ENCODE measurements around the gene PALD1. TPM values are rescaled to one million over a fixed set of nuclear protein-coding genes. Genes with fewer than 3 reads are reported as not detected.

The PALD1 gene
- total RNA-seq, 1 experiment from 2014 or later, result 33.1 TPM

GRCh38 chr10:70529848-70530247 lies 51.3 kb downstream of the PALD1 start:
- Histone ChIP-seq H3K9me3 (ENCODE audit: control insufficient read depth in 1 of 2, insufficient read depth in 1 of 2, low read depth in 1 of 2, low read length in 2 of 2) (no peaks in the 10 kb centered on the region), H3K4me2 (ENCODE audit: low read length) (no peak overlapping the region), H3K4me1 (ENCODE audit: control insufficient read depth in 1 of 2, insufficient read depth in 2 of 2, low read length in 2 of 2) (no peaks in the 10 kb centered on the region), H3K4me3 (replicated peaks in 1 of 2; ENCODE audit: low read depth in 1 of 2, low read length in 2 of 2) (no peak overlapping the region), H3K27ac (ENCODE audit: low read depth, low read length) (no peak overlapping the region), H3K27me3 (ENCODE audit: insufficient read depth, low read length) (no peaks in the 10 kb centered on the region), H3K9me2 (ENCODE audit: insufficient read depth) (no peaks in the 10 kb centered on the region), H3K36me3 (ENCODE audit: control insufficient read depth in 1 of 2, insufficient read depth in 2 of 2, low read length in 2 of 2) (peaks cover 11 to 29% of the 10 kb centered on the region in 2 experiments; a peak in 3 of 4 replicates), H3K9ac (ENCODE audit: low read length) (no peak overlapping the region), H2AFZ (ENCODE audit: low read depth, low read length, poor library complexity, severe bottlenecking) (no peak overlapping the region), H4K20me1 (ENCODE audit: insufficient read depth) (no peaks in the 10 kb centered on the region), H3K79me2 (ENCODE audit: insufficient read depth, low read length) (peaks cover 3% of the 10 kb centered on the region; the same call in 1 of the 2 replicates)
- ChIA-PET CTCF (no interaction called here), RAD21 (ENCODE audit: low non-redundant PET in 1 of 2, low total read pairs in 2 of 2, uncharacterized antibody in 2 of 2, unreplicated experiment in 2 of 2) (no interaction called here), POLR2A (no interaction called here)
- intact Hi-C loops (cut with micrococcal nuclease), result no loop called here
- TF ChIP-seq CEBPB (IDR thresholded peaks at IDR 0.05; ENCODE audit: low read depth) (no peak), JUND (IDR thresholded peaks at IDR 0.05) (no peak), SP1 (IDR thresholded peaks at IDR 0.05; ENCODE audit: low read depth) (no peak), YY1 (IDR thresholded peaks at IDR 0.05; ENCODE audit: extremely low read depth, insufficient replicate concordance, low read depth, low read length) (no peak), ZFX (IDR thresholded peaks at IDR 0.05) (no peak), EZH2 (IDR thresholded peaks at IDR 0.05) (no peak)
- ATAC-seq (no peak), DNase-seq (ENCODE audit: low read depth, low spot score) (no peak)
- no TSS peak for BruUV-seq (replicated peaks)

GRCh38 chr10:70530315-70530714 lies 51.7 kb downstream of the PALD1 start:
- Histone ChIP-seq H2AFZ (ENCODE audit: low read depth, low read length, poor library complexity, severe bottlenecking) (no peak overlapping the region), H3K4me2 (ENCODE audit: low read length) (no peak overlapping the region), H3K27ac (ENCODE audit: low read depth, low read length) (no peak overlapping the region), H3K4me3 (replicated peaks in 1 of 2; ENCODE audit: low read depth in 1 of 2, low read length in 2 of 2) (no peak overlapping the region), H3K9me2 (ENCODE audit: insufficient read depth) (no peaks in the 10 kb centered on the region), H3K36me3 (ENCODE audit: control insufficient read depth in 1 of 2, insufficient read depth in 2 of 2, low read length in 2 of 2) (peaks cover 11 to 29% of the 10 kb centered on the region in 2 experiments; a peak in 3 of 4 replicates), H3K79me2 (ENCODE audit: insufficient read depth, low read length) (peaks cover 3% of the 10 kb centered on the region; the same call in 1 of the 2 replicates), H4K20me1 (ENCODE audit: insufficient read depth) (no peaks in the 10 kb centered on the region), H3K9me3 (ENCODE audit: control insufficient read depth in 1 of 2, insufficient read depth in 1 of 2, low read depth in 1 of 2, low read length in 2 of 2) (no peaks in the 10 kb centered on the region), H3K4me1 (ENCODE audit: control insufficient read depth in 1 of 2, insufficient read depth in 2 of 2, low read length in 2 of 2) (no peaks in the 10 kb centered on the region), H3K27me3 (ENCODE audit: insufficient read depth, low read length) (no peaks in the 10 kb centered on the region), H3K9ac (ENCODE audit: low read length) (no peak overlapping the region)
- DNase-seq (ENCODE audit: low read depth, low spot score) (no peak), ATAC-seq (no peak)
- no TSS peak for BruUV-seq (replicated peaks)
- intact Hi-C loops (cut with micrococcal nuclease), result no loop called here
- ChIA-PET CTCF (no interaction called here), POLR2A (no interaction called here), RAD21 (ENCODE audit: low non-redundant PET in 1 of 2, low total read pairs in 2 of 2, uncharacterized antibody in 2 of 2, unreplicated experiment in 2 of 2) (no interaction called here)
- TF ChIP-seq JUND (IDR thresholded peaks at IDR 0.05) (no peak), MAX (IDR thresholded peaks at IDR 0.05) (no peak), CBX3 (IDR thresholded peaks at IDR 0.05; ENCODE audit: low read depth) (no peak), ELF1 (IDR thresholded peaks at IDR 0.05; ENCODE audit: borderline replicate concordance, low read depth) (no peak), POLR2AphosphoS5 (IDR thresholded peaks at IDR 0.05; ENCODE audit: low read depth, low read length) (no peak), FOSL1 (IDR thresholded peaks at IDR 0.05; ENCODE audit: low read depth) (no peak), RAD21 (IDR thresholded peaks at IDR 0.05; ENCODE audit: low read depth) (no peak), POLR2A (IDR thresholded peaks at IDR 0.05; ENCODE audit: borderline replicate concordance, extremely low read depth, insufficient read depth, insufficient read length) (no peak), CEBPB (IDR thresholded peaks at IDR 0.05; ENCODE audit: low read depth) (no peak), EZH2phosphoT487 (IDR thresholded peaks at IDR 0.05; ENCODE audit: borderline replicate concordance) (no peak), EGR1 (IDR thresholded peaks at IDR 0.05; ENCODE audit: low read depth) (no peak), ATF3 (IDR thresholded peaks at IDR 0.05) (no peak), EZH2 (IDR thresholded peaks at IDR 0.05) (no peak)

Data from HCT116 (cell line).